Measurements from ENCODE around the gene TIMP1. TPM values are rescaled to one million over a fixed set of nuclear protein-coding genes. Genes with fewer than 3 reads are reported as not detected.

Gene TIMP1
- total and polyA plus RNA-seq, 2 experiments from 2014 or later, result 39.0 to 117 TPM

DNA sequence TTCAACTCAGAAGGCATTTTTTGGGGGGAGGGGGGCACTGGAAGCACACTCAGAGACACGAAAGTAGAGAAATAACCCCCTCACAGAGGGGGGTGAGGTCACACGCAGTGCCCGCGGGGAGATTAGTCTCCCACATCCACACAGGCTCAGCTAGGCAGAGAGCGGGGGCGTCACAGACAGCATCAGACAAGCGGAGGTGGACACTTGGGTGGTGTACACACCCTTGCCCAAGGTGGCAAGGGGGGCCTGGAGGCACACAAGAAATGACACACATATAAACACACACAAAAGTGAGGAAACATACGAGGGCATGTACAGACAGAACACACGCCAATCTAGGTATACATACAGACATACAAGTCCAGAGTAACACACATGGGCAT lies 38.1 kb downstream of the TIMP1 start:
- peak overlapping the region; percentile 89; the same call in 1 of the 2 replicates for H3K27ac Mint-ChIP-seq
- H3K9me3 Mint-ChIP-seq, result no peaks in the 10 kb centered on the region
- no peaks in the 10 kb centered on the region for H3K79me2 ChIP-seq (replicated peaks; ENCODE audit: insufficient read depth)
- no peaks in the 10 kb centered on the region for H3F3A ChIP-seq (replicated peaks; ENCODE audit: low read depth)
- no peak overlapping the region for H2AFZ ChIP-seq
- no peaks in the 10 kb centered on the region for H3K27me3 ChIP-seq (ENCODE audit: insufficient read depth)
- H3K27me3 Mint-ChIP-seq (ENCODE audit: insufficient read depth, low read depth, poor library complexity), result peaks cover 12% of the 10 kb centered on the region
- TF ChIP-seq CREB1 (CRISPR knock-in tag; IDR thresholded peaks at IDR 0.05; ENCODE audit: low read depth), result no peak
- no peak for TF ChIP-seq JUNB (IDR thresholded peaks at IDR 0.05; ENCODE audit: unreplicated experiment)
- TF ChIP-seq, protein P1, sequence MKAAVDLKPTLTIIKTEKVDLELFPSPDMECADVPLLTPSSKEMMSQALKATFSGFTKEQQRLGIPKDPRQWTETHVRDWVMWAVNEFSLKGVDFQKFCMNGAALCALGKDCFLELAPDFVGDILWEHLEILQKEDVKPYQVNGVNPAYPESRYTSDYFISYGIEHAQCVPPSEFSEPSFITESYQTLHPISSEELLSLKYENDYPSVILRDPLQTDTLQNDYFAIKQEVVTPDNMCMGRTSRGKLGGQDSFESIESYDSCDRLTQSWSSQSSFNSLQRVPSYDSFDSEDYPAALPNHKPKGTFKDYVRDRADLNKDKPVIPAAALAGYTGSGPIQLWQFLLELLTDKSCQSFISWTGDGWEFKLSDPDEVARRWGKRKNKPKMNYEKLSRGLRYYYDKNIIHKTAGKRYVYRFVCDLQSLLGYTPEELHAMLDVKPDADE (IDR thresholded peaks at IDR 0.05), result no peak
- TF ChIP-seq ZNF114 (CRISPR knock-in tag; IDR thresholded peaks at IDR 0.05), result no peak
- TF ChIP-seq EZH2 (IDR thresholded peaks at IDR 0.05; ENCODE audit: low read depth, unreplicated experiment), result no peak
- TF ChIP-seq STAT1 (IDR thresholded peaks at IDR 0.05; ENCODE audit: unreplicated experiment), result no peak
- TF ChIP-seq REST (IDR thresholded peaks at IDR 0.05; ENCODE audit: unreplicated experiment), result no peak
- TF ChIP-seq EZH2phosphoT487 (IDR thresholded peaks at IDR 0.05; ENCODE audit: unreplicated experiment), result no peak
- no peak for TF ChIP-seq ZNF331 (CRISPR knock-in tag; IDR thresholded peaks at IDR 0.05; ENCODE audit: low read depth)
- no peak for TF ChIP-seq ZNF462 (CRISPR knock-in tag; IDR thresholded peaks at IDR 0.05)
- TF ChIP-seq POLR2AphosphoS5 (IDR thresholded peaks at IDR 0.05; ENCODE audit: low read depth), result no peak
- TF ChIP-seq NANOG (IDR thresholded peaks at IDR 0.05; ENCODE audit: borderline replicate concordance), result no peak
- TF ChIP-seq CTCF (conservative IDR thresholded peaks at IDR 0.05; ENCODE audit: low read depth in 2 of 2), result no peak
- no peaks in the 10 kb centered on the region for H3K36me3 ChIP-seq (ENCODE audit: insufficient read depth)
- peak overlapping the region; percentile 69 for H3K4me3 Mint-ChIP-seq
- ATAC-seq (no peak), DNase-seq (ENCODE audit: low spot score) (no peak)
- H3K36me3 Mint-ChIP-seq (ENCODE audit: low read depth), result no peaks in the 10 kb centered on the region
- H3K4me1 ChIP-seq (ENCODE audit: insufficient read depth), result no peaks in the 10 kb centered on the region
- H3K9me2 ChIP-seq (ENCODE audit: insufficient read depth), result no peaks in the 10 kb centered on the region
- H4K20me1 ChIP-seq (replicated peaks; ENCODE audit: insufficient read depth), result no peaks in the 10 kb centered on the region
- H3K4me3 ChIP-seq, result peak overlapping the region; percentile 50
- peak overlapping the region; percentile 81 for H3K4me2 ChIP-seq
- peaks cover 25% of the 10 kb centered on the region for H3K4me1 Mint-ChIP-seq
- H3K27ac ChIP-seq (ENCODE audit: low read depth), result no peak overlapping the region

Data from GM23338 (cell line).